Suprapubic skin (tissue), 3 donors: ENCODE results near the gene ZDHHC22.

Experiments used
- POLR2A ChIP-seq, 2 donors: fragments of 450-650 bp; IDR thresholded peaks; one replicate each; pipeline ENCODE4 v1.6.1; 2017; ENCODE audit warnings: antibody characterized with exemption in 2 of 2, mild to moderate bottlenecking in 2 of 2, moderate library complexity in 2 of 2
- TF ChIP-seq, protein P1 (sequence below), 2 donors: fragments of 200-600 bp in 1 of 2; fragments of 450-650 bp in 1 of 2; sonication (generic) in 1 of 2; IDR thresholded peaks; one replicate each; pipeline ENCODE4 v1.5.1; 2016 to 2019; ENCODE audit warnings: antibody characterized with exemption in 2 of 2, mild to moderate bottlenecking in 1 of 2, moderate library complexity in 1 of 2

DNA sequence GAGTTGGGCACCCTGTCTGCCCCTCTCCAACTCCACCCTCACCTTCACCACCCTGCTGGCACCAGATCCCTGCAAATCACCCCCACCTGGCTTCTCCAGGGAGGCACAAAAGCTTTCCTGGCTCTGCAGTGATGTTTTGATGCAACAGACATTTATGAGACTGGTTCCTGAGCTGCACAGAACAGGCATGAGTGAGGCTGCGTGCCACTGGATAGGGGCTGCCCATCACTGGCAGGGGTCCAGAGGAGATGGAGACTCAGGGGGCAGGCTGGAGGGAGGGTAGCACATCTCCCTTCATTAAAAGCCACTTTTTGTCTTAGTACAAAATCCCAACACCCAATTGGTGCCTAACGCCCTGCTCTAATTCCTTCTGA, 17.3 kb upstream of the ZDHHC22 start:
- TF ChIP-seq, protein P1, sequence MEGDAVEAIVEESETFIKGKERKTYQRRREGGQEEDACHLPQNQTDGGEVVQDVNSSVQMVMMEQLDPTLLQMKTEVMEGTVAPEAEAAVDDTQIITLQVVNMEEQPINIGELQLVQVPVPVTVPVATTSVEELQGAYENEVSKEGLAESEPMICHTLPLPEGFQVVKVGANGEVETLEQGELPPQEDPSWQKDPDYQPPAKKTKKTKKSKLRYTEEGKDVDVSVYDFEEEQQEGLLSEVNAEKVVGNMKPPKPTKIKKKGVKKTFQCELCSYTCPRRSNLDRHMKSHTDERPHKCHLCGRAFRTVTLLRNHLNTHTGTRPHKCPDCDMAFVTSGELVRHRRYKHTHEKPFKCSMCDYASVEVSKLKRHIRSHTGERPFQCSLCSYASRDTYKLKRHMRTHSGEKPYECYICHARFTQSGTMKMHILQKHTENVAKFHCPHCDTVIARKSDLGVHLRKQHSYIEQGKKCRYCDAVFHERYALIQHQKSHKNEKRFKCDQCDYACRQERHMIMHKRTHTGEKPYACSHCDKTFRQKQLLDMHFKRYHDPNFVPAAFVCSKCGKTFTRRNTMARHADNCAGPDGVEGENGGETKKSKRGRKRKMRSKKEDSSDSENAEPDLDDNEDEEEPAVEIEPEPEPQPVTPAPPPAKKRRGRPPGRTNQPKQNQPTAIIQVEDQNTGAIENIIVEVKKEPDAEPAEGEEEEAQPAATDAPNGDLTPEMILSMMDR (IDR thresholded peaks at IDR 0.05) = no peak
- TF ChIP-seq POLR2A (IDR thresholded peaks at IDR 0.05) = no peak
